NCI-H1694 treated with DMSO at 0.1 percent for 48 hours (cell line): Measurements from ENCODE around the gene C18orf63.
A peak's percentile ranks its signal among the peaks of the same experiment; 100 is the strongest.
"Not testable (repeated sequence)": the region's sequence is repeated elsewhere in the genome, so short reads cannot be mapped to it uniquely, and the experiment has no call there.

Source experiments
- DNase-seq: peaks from one replicate; lab custom pipeline; 2025; lab: John Stamatoyannopoulos, UW

C18orf63 gene

DNA sequence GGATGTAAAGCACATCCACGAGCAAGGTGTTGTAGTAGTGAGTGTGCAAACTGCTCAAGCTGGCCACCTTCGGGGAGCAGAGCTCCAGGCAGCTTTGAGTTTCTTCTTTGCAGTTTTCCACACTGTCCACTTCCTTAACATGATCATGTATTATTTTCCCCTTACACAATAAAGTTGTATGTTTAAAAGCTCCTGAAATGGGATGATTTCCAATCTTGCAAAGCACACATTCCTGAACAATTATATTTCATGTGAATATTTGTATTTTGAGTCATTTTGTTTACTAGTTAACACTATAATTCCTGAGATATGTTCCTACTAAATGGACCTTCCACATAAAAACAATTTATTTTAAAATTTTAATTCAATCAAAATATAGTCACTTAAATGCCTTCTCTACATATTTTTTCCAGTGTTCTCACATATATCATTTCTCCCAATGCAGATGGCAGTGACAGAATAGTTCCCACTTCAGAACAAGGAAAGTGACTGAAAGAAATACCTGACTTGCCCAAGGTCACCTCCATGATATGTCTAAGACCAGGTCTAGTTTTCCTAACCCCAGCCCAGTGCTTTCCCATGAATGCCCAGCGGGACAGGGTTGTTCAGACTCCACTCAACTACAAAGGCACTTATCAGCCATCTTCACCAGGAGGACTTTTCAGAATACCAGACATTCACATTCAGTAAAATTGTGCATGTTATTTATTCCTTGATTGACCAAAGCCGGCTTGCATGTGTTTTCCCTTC lies 29.4 kb upstream of the C18orf63 start:
- DNase-seq: no peak

GRCh38 chr18:74286856-74287255 lies 28.8 kb upstream of the C18orf63 start:
- no peak for DNase-seq

GRCh38 chr18:74288041-74288440 lies 27.6 kb upstream of the C18orf63 start:
- DNase-seq: no peak

- DNase-seq: no peak
Measured at GRCh38 chr18:74288730-74289129, 26.9 kb upstream of the C18orf63 start.

GRCh38 chr18:74289137-74289536 lies 26.5 kb upstream of the C18orf63 start:
- no peak for DNase-seq

DNA sequence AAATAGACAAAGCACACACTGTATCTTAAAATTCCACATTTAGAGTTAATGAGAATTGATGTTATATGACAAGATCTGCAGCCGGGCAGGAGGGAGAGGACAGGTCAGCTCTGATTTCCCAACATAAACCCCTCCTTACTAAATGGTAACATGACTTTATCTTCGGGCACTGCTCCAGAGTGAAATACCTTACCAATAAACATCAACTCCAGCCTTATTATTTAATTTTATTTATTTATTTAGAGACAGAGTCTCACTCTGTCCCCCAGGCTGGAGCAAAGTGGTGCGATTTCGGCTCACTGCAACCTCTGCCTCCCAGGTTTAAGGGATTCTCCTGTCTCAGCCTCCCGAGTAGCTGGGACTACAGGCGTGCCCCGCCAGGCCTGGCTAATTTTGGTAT lies 25.6 kb upstream of the C18orf63 start:
- DNase-seq: no peak

- no peak for DNase-seq
Measured at GRCh38 chr18:74290794-74291471, 24.7 kb upstream of the C18orf63 start.

DNA sequence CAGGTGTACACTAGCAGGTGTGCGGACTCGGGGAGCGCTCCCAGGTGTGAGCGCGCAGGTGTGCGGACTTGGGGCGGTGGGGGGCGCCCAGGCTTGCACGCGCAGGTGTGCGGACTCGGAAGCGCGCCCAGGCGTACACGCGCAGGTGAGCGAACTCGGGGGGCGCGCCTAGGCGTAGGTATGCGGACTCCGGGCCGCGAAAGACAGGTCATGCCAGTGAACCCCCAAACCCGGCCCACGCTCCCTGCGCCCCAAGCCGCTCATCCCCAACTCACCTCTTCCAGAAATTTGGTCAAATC lies 24.2 kb upstream of the C18orf63 start:
- no peak for DNase-seq

- peak; percentile 81 for DNase-seq
Measured at GRCh38 chr18:74291771-74292540, 23.7 kb upstream of the C18orf63 start, which contains the start of gene CYB5A. TSS of gene CYB5A (minus strand) at chr18:74291963. CDS start at chr18:74291875, 88 bp downstream.

DNA sequence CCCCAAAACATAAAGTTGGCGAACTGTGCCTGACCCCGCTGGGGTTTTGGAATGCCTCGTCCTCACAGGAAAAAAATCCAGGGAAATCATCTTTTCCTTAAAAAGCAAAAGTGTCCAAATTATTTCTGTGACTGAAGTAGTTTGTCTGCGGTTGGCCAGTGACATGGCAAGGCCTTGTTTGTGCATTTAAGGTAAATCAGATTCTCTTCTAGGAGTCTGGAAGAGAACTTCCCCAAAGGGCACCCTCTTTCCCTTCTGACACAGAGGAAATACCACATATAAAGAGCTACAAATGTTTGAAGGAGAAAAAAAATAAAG lies 23.1 kb upstream of the C18orf63 start:
- peak; percentile 19 for DNase-seq

DNA sequence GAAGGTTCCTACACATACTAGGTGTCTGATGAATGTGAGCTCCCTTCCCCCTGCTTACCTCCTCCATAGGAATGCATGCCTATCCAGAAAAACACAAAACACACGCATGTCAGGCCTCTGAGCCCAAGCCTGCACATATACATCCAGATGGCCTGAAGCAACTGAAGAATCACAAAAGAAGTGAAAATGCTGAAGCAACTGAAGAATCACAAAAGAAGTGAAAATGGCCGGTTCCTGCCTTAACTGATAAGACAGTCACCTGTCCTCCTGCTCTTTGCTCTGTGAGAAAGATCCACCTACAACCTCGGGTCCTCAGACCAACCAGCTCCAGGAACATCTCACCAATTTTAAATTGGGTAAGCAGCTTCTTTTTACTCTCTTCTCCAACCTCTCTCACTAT lies 22.7 kb upstream of the C18orf63 start:
- DNase-seq: not testable (repeated sequence)

DNA sequence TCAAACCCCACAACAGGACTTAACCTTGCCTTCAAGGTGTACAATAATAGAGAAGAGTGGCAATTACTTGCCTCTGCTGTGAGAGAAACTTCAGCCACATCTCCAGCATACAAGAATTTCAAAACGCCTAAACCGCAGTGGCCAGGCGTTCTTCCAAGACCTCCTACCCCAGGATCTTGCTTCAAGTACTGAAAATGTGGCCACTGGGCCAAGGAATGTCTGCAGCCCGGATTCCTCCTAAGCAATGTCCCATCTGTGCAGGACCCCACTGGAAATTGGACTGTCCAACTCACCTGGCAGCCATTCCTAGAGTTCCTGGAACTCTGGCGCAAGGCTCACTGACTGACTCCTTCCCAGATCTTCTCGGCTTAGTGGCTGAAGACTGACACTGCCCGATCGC lies 21.1 kb upstream of the C18orf63 start:
- no peak for DNase-seq

DNA sequence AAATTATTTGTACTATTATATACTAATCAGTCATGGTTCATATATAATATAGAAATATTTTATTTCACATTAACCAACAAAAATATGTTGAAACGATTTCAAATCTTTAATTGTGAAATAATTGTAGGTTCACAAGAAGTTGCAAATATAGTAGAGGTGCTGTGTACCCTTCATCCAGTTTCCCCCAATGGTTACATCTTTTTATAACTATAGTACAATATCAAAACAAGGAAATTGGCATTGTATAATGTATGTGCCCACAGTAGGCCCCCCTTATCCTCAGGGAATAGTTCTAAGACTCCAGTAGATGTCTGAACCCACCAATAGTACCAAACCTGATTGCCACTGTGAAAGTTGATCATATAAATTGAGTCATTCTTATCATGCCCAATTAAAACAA lies 16.5 kb upstream of the C18orf63 start:
- DNase-seq: no peak

- no peak for DNase-seq
Measured at GRCh38 chr18:74299746-74300145, 15.9 kb upstream of the C18orf63 start.

DNA sequence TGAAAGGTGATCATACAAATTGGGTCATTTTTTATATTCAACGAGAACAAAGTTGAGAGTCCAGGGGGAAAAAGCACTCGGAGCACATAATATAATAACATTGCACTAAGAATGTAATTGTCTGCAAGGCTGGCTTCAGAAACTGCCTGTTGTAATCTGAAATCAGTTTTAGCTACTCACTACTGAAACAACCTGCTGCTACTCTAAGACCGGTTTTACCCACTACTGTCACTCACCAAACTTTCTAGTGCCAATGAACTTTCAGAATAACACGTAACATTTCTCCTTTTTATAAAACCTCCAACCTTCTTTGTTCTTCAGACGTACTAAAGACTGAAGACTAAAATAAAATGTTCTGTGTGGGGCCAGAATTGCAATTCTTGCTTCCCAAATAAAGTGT lies 12.3 kb upstream of the C18orf63 start:
- DNase-seq: no peak

- no peak for DNase-seq
Measured at GRCh38 chr18:74303936-74304335, 11.7 kb upstream of the C18orf63 start.

GRCh38 chr18:74310411-74310810 lies 5.2 kb upstream of the C18orf63 start:
- no peak for DNase-seq

DNA sequence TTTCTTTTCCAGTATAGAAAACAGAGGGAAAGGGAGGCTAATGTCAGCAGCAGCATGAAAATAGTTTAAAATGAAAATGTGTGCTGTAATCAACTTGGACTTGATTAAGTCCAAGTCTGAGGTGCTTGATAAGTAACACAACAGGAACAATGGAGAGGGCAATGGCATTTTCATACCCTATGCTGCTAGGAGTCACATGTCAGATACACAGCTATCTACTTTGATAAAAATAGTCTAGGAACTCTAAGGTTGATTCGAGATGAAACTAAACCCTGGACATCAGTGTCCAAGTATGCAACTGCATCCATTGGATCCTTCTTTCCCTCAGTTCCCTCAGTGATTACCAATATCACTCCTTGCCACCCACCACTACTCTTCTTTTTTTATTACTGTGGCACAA lies 4.6 kb upstream of the C18orf63 start:
- DNase-seq: no peak

DNA sequence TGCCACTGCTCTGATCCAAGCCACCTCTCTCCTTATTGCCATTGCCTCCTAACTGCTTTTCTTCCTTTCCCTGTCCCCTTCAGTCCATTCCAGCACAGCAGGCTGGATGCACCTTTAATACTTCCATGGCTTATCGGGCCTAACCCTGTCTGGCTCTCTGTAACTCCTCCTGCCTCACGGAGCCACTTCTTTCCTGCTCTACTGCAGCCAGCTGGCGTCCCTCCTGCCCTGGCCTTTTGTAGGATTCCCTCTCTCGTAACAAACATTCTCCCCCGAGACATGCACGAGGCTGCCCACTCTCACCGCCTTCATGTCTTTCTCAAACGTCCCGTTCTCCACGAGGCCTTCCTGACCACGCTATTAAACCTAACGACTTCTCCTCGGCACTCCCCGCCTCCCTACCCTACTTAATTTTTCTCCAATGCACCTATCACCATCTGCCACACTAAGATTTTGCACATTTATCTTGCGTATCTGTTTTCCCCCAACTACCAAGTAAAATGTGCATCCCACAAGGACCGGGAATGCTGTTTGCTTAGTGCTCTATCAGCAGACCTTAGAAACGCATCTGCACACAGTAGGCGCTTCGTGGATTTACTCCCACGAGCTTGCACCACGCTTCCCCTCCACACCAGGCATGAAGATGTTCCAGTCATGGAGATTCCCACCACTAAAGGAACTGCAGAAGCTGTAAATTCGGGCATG lies 728 bp upstream of the C18orf63 start:
- no peak for DNase-seq

- no peak for DNase-seq
Measured at GRCh38 chr18:74316257-74317170, 875 bp downstream of the C18orf63 start.

DNA sequence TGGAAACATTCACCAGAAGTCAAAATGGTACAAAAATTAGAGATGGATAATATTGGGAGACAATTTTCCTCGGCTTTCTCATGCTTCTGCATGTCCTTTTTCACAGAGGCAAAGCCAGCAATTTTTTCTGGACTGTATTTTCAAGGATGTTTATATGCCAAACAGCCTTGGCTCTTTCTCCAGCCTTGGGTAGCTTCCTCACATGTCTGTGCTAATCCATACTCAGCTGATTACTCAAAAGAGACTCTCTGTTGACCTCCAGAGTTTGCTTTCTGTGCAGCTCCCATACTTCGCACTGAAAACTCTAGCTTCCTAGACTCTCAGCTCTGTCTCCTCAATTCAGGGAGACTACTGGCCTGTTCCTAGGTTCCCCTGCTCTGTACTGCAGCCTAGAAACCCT lies 10.6 kb downstream of the C18orf63 start:
- no peak for DNase-seq

DNA sequence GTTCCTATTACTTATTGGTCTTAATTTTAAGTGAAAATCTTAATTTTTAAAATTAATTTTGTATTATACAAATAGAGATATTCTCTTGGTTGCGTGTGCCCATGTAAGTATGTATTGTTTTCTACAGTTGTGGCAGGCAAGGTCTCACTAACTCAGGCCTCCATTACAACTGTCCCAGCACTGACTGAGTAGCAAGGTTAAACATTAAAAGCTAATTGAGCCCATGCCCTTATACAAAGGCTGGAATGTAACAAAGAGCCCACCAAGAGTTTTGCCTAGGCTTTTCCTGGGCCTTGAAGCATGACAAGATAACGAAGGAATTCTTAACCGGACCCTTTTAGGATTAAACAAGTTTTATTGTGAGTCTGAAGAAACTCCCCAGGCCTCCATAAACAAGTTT lies 11.2 kb downstream of the C18orf63 start:
- DNase-seq: not testable (repeated sequence)
